ENCODE results near the gene MAD2L1. TPM values are rescaled to one million over a fixed set of nuclear protein-coding genes. Genes with fewer than 3 reads are reported as not detected.

MAD2L1 gene
- total RNA-seq, 3 donors from 2014 or later (not counting 1 experiment from before 2014, with no cell fraction given), result 1.5 to 4.1 (median 2.6) TPM

DNA sequence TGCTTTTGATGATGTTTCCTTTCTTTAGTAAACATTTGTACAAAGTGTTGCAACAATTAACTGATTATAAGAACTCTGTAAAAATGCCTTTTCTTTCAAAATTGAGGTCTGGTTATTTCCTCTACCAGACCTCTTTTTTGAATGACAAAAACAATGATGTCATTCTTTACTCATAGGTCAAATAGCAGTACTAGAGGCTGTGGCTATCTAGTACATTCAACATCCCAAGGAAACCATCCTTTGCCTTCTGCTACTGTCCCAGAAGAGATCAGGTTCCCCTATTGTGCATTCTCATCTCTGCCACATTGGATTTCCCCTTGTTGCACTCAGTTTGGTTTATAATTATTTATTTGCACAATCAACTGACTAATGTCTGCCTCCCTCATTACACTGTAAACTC lies 19.1 kb upstream of the MAD2L1 start:
- Histone ChIP-seq H3K36me3 (ENCODE audit: control insufficient read depth, insufficient read depth, low read length) (no peaks in the 10 kb centered on the region), H3K4me1 (ENCODE audit: control insufficient read depth, insufficient read depth, low read length) (no peaks in the 10 kb centered on the region), H3K4me3 (ENCODE audit: low read length) (no peak overlapping the region), H3K27ac (ENCODE audit: low read length) (no peak overlapping the region), H3K9me3 (ENCODE audit: control insufficient read depth, insufficient read depth, low read length) (no peaks in the 10 kb centered on the region), H3K27me3 (ENCODE audit: control insufficient read depth, insufficient read depth, low read length) (no peaks in the 10 kb centered on the region)
- Mint-ChIP-seq H3K9me3 (peaks cover 0 to 2% of the 10 kb centered on the region in 2 donors), H3K4me1 (no peaks in the 10 kb centered on the region), H3K36me3 (no peaks in the 10 kb centered on the region), H3K27me3 (ENCODE audit: low read depth in 2 of 2) (peaks cover 10 to 11% of the 10 kb centered on the region in 2 donors), H3K4me3 (no peak overlapping the region), H3K27ac (no peak overlapping the region)
- intact Hi-C loops (cut with micrococcal nuclease), result no loop called here
- TF ChIP-seq, protein P1, sequence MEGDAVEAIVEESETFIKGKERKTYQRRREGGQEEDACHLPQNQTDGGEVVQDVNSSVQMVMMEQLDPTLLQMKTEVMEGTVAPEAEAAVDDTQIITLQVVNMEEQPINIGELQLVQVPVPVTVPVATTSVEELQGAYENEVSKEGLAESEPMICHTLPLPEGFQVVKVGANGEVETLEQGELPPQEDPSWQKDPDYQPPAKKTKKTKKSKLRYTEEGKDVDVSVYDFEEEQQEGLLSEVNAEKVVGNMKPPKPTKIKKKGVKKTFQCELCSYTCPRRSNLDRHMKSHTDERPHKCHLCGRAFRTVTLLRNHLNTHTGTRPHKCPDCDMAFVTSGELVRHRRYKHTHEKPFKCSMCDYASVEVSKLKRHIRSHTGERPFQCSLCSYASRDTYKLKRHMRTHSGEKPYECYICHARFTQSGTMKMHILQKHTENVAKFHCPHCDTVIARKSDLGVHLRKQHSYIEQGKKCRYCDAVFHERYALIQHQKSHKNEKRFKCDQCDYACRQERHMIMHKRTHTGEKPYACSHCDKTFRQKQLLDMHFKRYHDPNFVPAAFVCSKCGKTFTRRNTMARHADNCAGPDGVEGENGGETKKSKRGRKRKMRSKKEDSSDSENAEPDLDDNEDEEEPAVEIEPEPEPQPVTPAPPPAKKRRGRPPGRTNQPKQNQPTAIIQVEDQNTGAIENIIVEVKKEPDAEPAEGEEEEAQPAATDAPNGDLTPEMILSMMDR (IDR thresholded peaks at IDR 0.05), result no peak
- ATAC-seq (no peak), DNase-seq (no peak)

DNA sequence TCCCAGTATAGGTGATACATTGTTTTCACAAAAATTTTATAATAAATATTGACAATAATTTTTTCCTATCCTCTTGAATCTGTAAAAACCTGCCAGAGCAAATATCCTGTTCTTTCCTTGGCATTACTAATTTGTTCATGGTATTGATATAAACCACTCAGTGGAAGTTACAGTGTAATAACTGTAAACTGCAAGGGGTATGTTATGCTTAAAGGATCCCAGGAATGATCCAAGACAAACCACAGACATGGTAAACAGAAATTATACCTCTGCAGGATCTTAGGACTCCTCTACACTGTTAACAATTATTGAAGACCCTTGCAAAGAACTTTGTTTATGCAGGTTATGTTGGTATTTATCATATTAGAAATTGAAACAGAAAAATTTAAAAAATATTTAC lies 17.7 kb upstream of the MAD2L1 start:
- no peaks in the 10 kb centered on the region for H3K36me3 Mint-ChIP-seq
- H3K9me3 Mint-ChIP-seq, result peaks cover 0 to 2% of the 10 kb centered on the region in 2 donors
- Histone ChIP-seq H3K4me3 (ENCODE audit: low read length) (no peak overlapping the region), H3K27ac (ENCODE audit: low read length) (no peak overlapping the region), H3K36me3 (ENCODE audit: control insufficient read depth, insufficient read depth, low read length) (no peaks in the 10 kb centered on the region), H3K9me3 (ENCODE audit: control insufficient read depth, insufficient read depth, low read length) (no peaks in the 10 kb centered on the region), H3K4me1 (ENCODE audit: control insufficient read depth, insufficient read depth, low read length) (no peaks in the 10 kb centered on the region), H3K27me3 (ENCODE audit: control insufficient read depth, insufficient read depth, low read length) (no peaks in the 10 kb centered on the region)
- peaks cover 10 to 11% of the 10 kb centered on the region in 2 donors for H3K27me3 Mint-ChIP-seq (ENCODE audit: low read depth in 2 of 2)
- DNase-seq (no peak), ATAC-seq (no peak)
- H3K4me1 Mint-ChIP-seq, result no peaks in the 10 kb centered on the region
- intact Hi-C loops (cut with micrococcal nuclease), result no loop called here
- no peak overlapping the region for H3K4me3 Mint-ChIP-seq
- H3K27ac Mint-ChIP-seq, result no peak overlapping the region
- TF ChIP-seq, protein P1 (IDR thresholded peaks at IDR 0.05), result no peak

GRCh38 chr4:120083152-120083551 lies 16.5 kb upstream of the MAD2L1 start:
- WGBS (ENCODE audit: insufficient coverage), result 94% methylated on average over 2 of the region's 2 CpGs
- Mint-ChIP-seq H3K4me3 (no peak overlapping the region), H3K9me3 (no peaks in the 10 kb centered on the region), H3K27me3 (ENCODE audit: low read depth in 2 of 2) (peaks cover 10 to 11% of the 10 kb centered on the region in 2 donors), H3K27ac (no peak overlapping the region), H3K4me1 (no peaks in the 10 kb centered on the region), H3K36me3 (no peaks in the 10 kb centered on the region)
- no peak overlapping the region for H3K4me3 ChIP-seq (ENCODE audit: low read length)
- no peaks in the 10 kb centered on the region for H3K9me3 ChIP-seq (ENCODE audit: control insufficient read depth, insufficient read depth, low read length)
- H3K36me3 ChIP-seq (ENCODE audit: control insufficient read depth, insufficient read depth, low read length), result no peaks in the 10 kb centered on the region
- no peaks in the 10 kb centered on the region for H3K27me3 ChIP-seq (ENCODE audit: control insufficient read depth, insufficient read depth, low read length)
- DNase-seq (no peak), ATAC-seq (no peak)
- no peak overlapping the region for H3K27ac ChIP-seq (ENCODE audit: low read length)
- H3K4me1 ChIP-seq (ENCODE audit: control insufficient read depth, insufficient read depth, low read length), result no peaks in the 10 kb centered on the region
- TF ChIP-seq, protein P1 (IDR thresholded peaks at IDR 0.05), result no peak
- intact Hi-C loops (cut with micrococcal nuclease), result no loop called here

DNA sequence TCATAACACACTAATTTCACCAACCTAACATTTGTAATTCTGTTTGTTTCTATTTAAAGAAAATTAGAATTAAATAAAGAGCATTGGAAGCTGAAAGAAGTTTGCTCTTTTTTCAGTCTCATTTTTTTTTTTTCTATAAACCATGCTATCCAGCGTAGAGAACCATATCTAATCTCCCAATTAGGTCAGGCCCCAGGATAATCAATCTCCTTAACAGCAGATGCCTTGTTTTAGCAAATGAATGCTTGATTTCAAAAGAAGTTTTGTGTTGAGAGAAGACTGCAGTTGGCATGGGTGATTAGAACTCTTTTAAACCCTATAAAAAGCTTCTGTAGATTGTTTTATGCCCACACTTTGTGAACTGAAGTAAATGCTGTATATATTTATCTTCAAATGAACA lies 15.6 kb upstream of the MAD2L1 start:
- no peak overlapping the region for H3K27ac ChIP-seq (ENCODE audit: low read length)
- peaks cover 5 to 11% of the 10 kb centered on the region in 2 donors for H3K27me3 Mint-ChIP-seq (ENCODE audit: low read depth in 2 of 2)
- H3K9me3 ChIP-seq (ENCODE audit: control insufficient read depth, insufficient read depth, low read length), result no peaks in the 10 kb centered on the region
- H3K36me3 Mint-ChIP-seq, result no peaks in the 10 kb centered on the region
- no peak overlapping the region for H3K4me3 Mint-ChIP-seq
- H3K36me3 ChIP-seq (ENCODE audit: control insufficient read depth, insufficient read depth, low read length), result no peaks in the 10 kb centered on the region
- ATAC-seq (no peak), DNase-seq (no peak)
- H3K27me3 ChIP-seq (ENCODE audit: control insufficient read depth, insufficient read depth, low read length), result no peaks in the 10 kb centered on the region
- no peak overlapping the region for H3K4me3 ChIP-seq (ENCODE audit: low read length)
- H3K4me1 Mint-ChIP-seq, result no peaks in the 10 kb centered on the region
- no peaks in the 10 kb centered on the region for H3K9me3 Mint-ChIP-seq
- H3K4me1 ChIP-seq (ENCODE audit: control insufficient read depth, insufficient read depth, low read length), result no peaks in the 10 kb centered on the region
- TF ChIP-seq, protein P1 (IDR thresholded peaks at IDR 0.05), result no peak
- WGBS (ENCODE audit: insufficient coverage), result no CpG with 5 or more reads among the region's 1 CpG
- intact Hi-C loops (cut with micrococcal nuclease), result no loop called here
- H3K27ac Mint-ChIP-seq, result no peak overlapping the region
